ENCODE data around the gene CYTH2.
"Not testable (repeated sequence)": the region's sequence is repeated elsewhere in the genome, so short reads cannot be mapped to it uniquely, and the experiment has no call there.

The CYTH2 gene

GRCh38 chr19:48518207-48518606 is 49.0 kb downstream of the CYTH2 start:
- Histone ChIP-seq H3K9ac (ENCODE audit: low read length in 2 of 2) (no peak overlapping the region), H3K9me3 (ENCODE audit: control insufficient read depth in 2 of 2, low read length in 2 of 2) (no peaks in the 10 kb centered on the region), H3K27ac (ENCODE audit: low read length) (no peak overlapping the region), H3K36me3 (ENCODE audit: control insufficient read depth in 2 of 2, insufficient read depth in 2 of 2, low read length in 2 of 2) (no peaks in the 10 kb centered on the region), H3K4me1 (ENCODE audit: control insufficient read depth, insufficient read depth, low read length) (peaks cover 5% of the 10 kb centered on the region), H3K4me3 (ENCODE audit: low read length in 2 of 2) (no peak overlapping the region), H3K27me3 (ENCODE audit: control insufficient read depth in 1 of 2, insufficient read depth in 2 of 2, low read length in 2 of 2) (peaks cover 3 to 9% of the 10 kb centered on the region in 2 donors)

- H3K36me3 ChIP-seq (ENCODE audit: control insufficient read depth in 2 of 2, insufficient read depth in 2 of 2, low read length in 2 of 2); H3K9ac ChIP-seq (ENCODE audit: low read length in 2 of 2); H3K4me1 ChIP-seq (ENCODE audit: control insufficient read depth, insufficient read depth, low read length); H3K4me3 ChIP-seq (ENCODE audit: low read length in 2 of 2); H3K27ac ChIP-seq (ENCODE audit: low read length); H3K27me3 ChIP-seq (ENCODE audit: control insufficient read depth in 1 of 2, insufficient read depth in 2 of 2, low read length in 2 of 2); H3K9me3 ChIP-seq (ENCODE audit: control insufficient read depth in 2 of 2, low read length in 2 of 2): not testable (repeated sequence)
These were observed 50.3 kb downstream of the CYTH2 start for GRCh38 chr19:48519426-48519825.

DNA sequence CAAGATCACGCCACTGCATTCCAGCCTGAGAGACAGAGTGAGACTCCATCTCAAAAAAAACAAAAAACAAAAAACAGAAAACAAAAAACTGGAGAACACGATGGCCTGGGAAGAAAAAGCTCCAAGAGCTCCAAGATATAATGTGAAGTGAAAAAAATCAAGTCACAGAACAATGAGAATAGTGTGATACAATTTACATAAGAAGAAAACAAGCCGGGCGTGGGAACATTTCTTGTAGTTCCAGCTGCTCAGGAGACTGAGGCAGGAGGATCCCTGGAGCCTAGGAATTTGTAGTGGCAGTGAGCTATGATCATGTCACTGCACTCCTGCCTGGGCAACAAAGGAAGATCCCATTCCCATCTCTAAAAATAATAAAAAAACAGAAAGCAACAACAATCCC is 51.0 kb downstream of the CYTH2 start:
- Histone ChIP-seq H3K27ac (ENCODE audit: low read length) (no peak overlapping the region), H3K9ac (ENCODE audit: low read length in 2 of 2) (no peak overlapping the region), H3K4me1 (ENCODE audit: control insufficient read depth, insufficient read depth, low read length) (no peaks in the 10 kb centered on the region), H3K36me3 (ENCODE audit: control insufficient read depth in 2 of 2, insufficient read depth in 2 of 2, low read length in 2 of 2) (no peaks in the 10 kb centered on the region), H3K9me3 (ENCODE audit: control insufficient read depth in 2 of 2, low read length in 2 of 2) (peaks cover 3 to 5% of the 10 kb centered on the region in 2 donors), H3K27me3 (ENCODE audit: control insufficient read depth in 1 of 2, insufficient read depth in 2 of 2, low read length in 2 of 2) (no peaks in the 10 kb centered on the region), H3K4me3 (ENCODE audit: low read length in 2 of 2) (no peak overlapping the region)

GRCh38 chr19:48524221-48524620 is 55.1 kb downstream of the CYTH2 start:
- Histone ChIP-seq H3K27me3 (ENCODE audit: control insufficient read depth in 1 of 2, insufficient read depth in 2 of 2, low read length in 2 of 2) (no peaks in the 10 kb centered on the region), H3K9ac (ENCODE audit: low read length in 2 of 2) (no peak overlapping the region), H3K36me3 (ENCODE audit: control insufficient read depth in 2 of 2, insufficient read depth in 2 of 2, low read length in 2 of 2) (no peaks in the 10 kb centered on the region), H3K9me3 (ENCODE audit: control insufficient read depth in 2 of 2, low read length in 2 of 2) (peaks cover 6 to 20% of the 10 kb centered on the region in 2 donors), H3K4me1 (ENCODE audit: control insufficient read depth, insufficient read depth, low read length) (no peaks in the 10 kb centered on the region), H3K4me3 (ENCODE audit: low read length in 2 of 2) (no peak overlapping the region), H3K27ac (ENCODE audit: low read length) (no peak overlapping the region)

DNA sequence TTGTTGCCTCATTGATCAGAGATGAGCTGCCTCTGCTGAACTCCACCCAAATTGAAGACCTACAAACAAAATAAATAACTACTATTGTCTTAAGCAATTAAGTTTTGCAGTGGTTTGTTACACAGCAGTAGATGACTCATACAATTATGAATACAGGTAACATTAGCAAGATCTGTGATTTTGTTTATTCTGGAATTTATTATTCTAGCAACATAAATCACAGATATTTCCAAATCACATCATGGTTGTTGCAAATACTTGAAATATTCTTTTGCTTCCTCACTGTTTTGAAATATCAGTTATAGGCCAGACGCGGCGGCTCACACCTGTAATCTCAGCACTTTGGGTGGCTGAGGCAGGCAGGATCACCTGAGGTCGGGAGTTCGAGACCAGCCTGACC is 55.6 kb downstream of the CYTH2 start:
- no peak overlapping the region for H3K9ac ChIP-seq (ENCODE audit: low read length in 2 of 2)
- H3K4me1 ChIP-seq (ENCODE audit: control insufficient read depth, insufficient read depth, low read length): no peaks in the 10 kb centered on the region
- peaks cover 6 to 23% of the 10 kb centered on the region in 2 donors for H3K9me3 ChIP-seq (ENCODE audit: control insufficient read depth in 2 of 2, low read length in 2 of 2)
- H3K4me3 ChIP-seq (ENCODE audit: low read length in 2 of 2): no peak overlapping the region
- H3K36me3 ChIP-seq (ENCODE audit: control insufficient read depth in 2 of 2, insufficient read depth in 2 of 2, low read length in 2 of 2): no peaks in the 10 kb centered on the region
- no peaks in the 10 kb centered on the region for H3K27me3 ChIP-seq (ENCODE audit: control insufficient read depth in 1 of 2, insufficient read depth in 2 of 2, low read length in 2 of 2)
- no peak overlapping the region for H3K27ac ChIP-seq (ENCODE audit: low read length)

GRCh38 chr19:48529156-48529555 is 60.0 kb downstream of the CYTH2 start:
- H3K27ac ChIP-seq (ENCODE audit: low read length): no peak overlapping the region
- H3K27me3 ChIP-seq (ENCODE audit: control insufficient read depth in 1 of 2, insufficient read depth in 2 of 2, low read length in 2 of 2): no peaks in the 10 kb centered on the region
- H3K9me3 ChIP-seq (ENCODE audit: control insufficient read depth in 2 of 2, low read length in 2 of 2): peaks cover 6 to 20% of the 10 kb centered on the region in 2 donors
- H3K36me3 ChIP-seq (ENCODE audit: control insufficient read depth in 2 of 2, insufficient read depth in 2 of 2, low read length in 2 of 2): no peaks in the 10 kb centered on the region
- no peaks in the 10 kb centered on the region for H3K4me1 ChIP-seq (ENCODE audit: control insufficient read depth, insufficient read depth, low read length)
- H3K9ac ChIP-seq (ENCODE audit: low read length in 2 of 2): no peak overlapping the region
- H3K4me3 ChIP-seq (ENCODE audit: low read length in 2 of 2): no peak overlapping the region

GRCh38 chr19:48530066-48530720 is 61.0 kb downstream of the CYTH2 start:
- Histone ChIP-seq H3K4me1 (ENCODE audit: control insufficient read depth, insufficient read depth, low read length) (no peaks in the 10 kb centered on the region), H3K9me3 (ENCODE audit: control insufficient read depth in 2 of 2, low read length in 2 of 2) (peaks cover 3 to 18% of the 10 kb centered on the region in 2 donors), H3K9ac (ENCODE audit: low read length in 2 of 2) (no peak overlapping the region), H3K27ac (ENCODE audit: low read length) (no peak overlapping the region), H3K36me3 (ENCODE audit: control insufficient read depth in 2 of 2, insufficient read depth in 2 of 2, low read length in 2 of 2) (no peaks in the 10 kb centered on the region), H3K4me3 (ENCODE audit: low read length in 2 of 2) (no peak overlapping the region), H3K27me3 (ENCODE audit: control insufficient read depth in 1 of 2, insufficient read depth in 2 of 2, low read length in 2 of 2) (no peaks in the 10 kb centered on the region)

GRCh38 chr19:48530770-48531169 is 61.6 kb downstream of the CYTH2 start:
- Histone ChIP-seq H3K9me3 (ENCODE audit: control insufficient read depth in 2 of 2, low read length in 2 of 2) (peaks cover 3 to 18% of the 10 kb centered on the region in 2 donors), H3K4me1 (ENCODE audit: control insufficient read depth, insufficient read depth, low read length) (no peaks in the 10 kb centered on the region), H3K27ac (ENCODE audit: low read length) (no peak overlapping the region), H3K4me3 (ENCODE audit: low read length in 2 of 2) (no peak overlapping the region), H3K9ac (ENCODE audit: low read length in 2 of 2) (no peak overlapping the region), H3K36me3 (ENCODE audit: control insufficient read depth in 2 of 2, insufficient read depth in 2 of 2, low read length in 2 of 2) (no peaks in the 10 kb centered on the region), H3K27me3 (ENCODE audit: control insufficient read depth in 1 of 2, insufficient read depth in 2 of 2, low read length in 2 of 2) (no peaks in the 10 kb centered on the region)
